Uterus (tissue), 4 donors: Measurements from ENCODE around the gene TTC9B. TPM values are rescaled to one million over a fixed set of nuclear protein-coding genes. Genes with fewer than 3 reads are reported as not detected.

Experiments used
- DNase-seq, 2 donors: peaks; one replicate each; pipeline ENCODE4 v3.0.0-alpha.2; 2019 to 2020
- H3K27ac ChIP-seq, 2 donors: fragments of 200-600 bp; sonication (generic); 1 replicate in 1 of 2; 2 replicates in 1 of 2; pipeline ENCODE4 v1.5.1; 2016 to 2018
- H3K27me3 ChIP-seq, 2 donors: fragments of 200-600 bp; sonication (generic); one replicate each; pipeline ENCODE4 v1.5.1; 2018 to 2019; ENCODE audit warnings: control low read depth in 1 of 2
- H3K36me3 ChIP-seq, 2 donors: fragments of 200-600 bp; sonication (generic); one replicate each; pipeline ENCODE4 v1.5.1; 2019; ENCODE audit warnings: control low read depth in 1 of 2
- H3K4me1 ChIP-seq, 2 donors: fragments of 200-600 bp; sonication (generic); one replicate each; pipeline ENCODE4 v1.5.1; 2018 to 2019; ENCODE audit warnings: control low read depth in 1 of 2
- H3K4me3 ChIP-seq, 2 donors: fragments of 200-600 bp; sonication (generic); 1 replicate in 1 of 2; 2 replicates in 1 of 2; pipeline ENCODE4 v1.5.1; 2018 to 2019; ENCODE audit warnings: mild to moderate bottlenecking in 1 of 2
- H3K9me3 ChIP-seq, 2 donors: fragments of 200-600 bp; sonication (generic); one replicate each; pipeline ENCODE4 v1.5.1; 2019; ENCODE audit warnings: control low read depth in 1 of 2
- POLR2A ChIP-seq, 2 donors: fragments of 450-650 bp; IDR thresholded peaks; one replicate each; pipeline ENCODE4 v1.6.1; 2016; ENCODE audit warnings: antibody characterized with exemption in 2 of 2, mild to moderate bottlenecking in 1 of 2, moderate library complexity in 1 of 2
- intact Hi-C: fragments of 100-400 bp; cut with DNase I; formaldehyde crosslinking; loops from one replicate; pipeline ENCODE4 v1.15.1; 2023; ENCODE audit warnings: low total_unique reads
- total RNA-seq, 4 donors: library from RNA; depleted of rRNA in 3 of 4; stranded (reverse); fragments of >200 nt in 3 of 4; gene quantifications; one replicate each; pipeline versions ENCODE4 v1.1.0 to v1.2.4, GENCODE V29; 2014 to 2023
- TF ChIP-seq, protein P1 (sequence below), 4 experiments: fragments of 200-600 bp in 2 of 4; fragments of 450-650 bp in 2 of 4; sonication (generic) in 2 of 4; IDR thresholded peaks; one replicate each; pipeline ENCODE4 v1.5.1; 2016 to 2019; ENCODE audit warnings: antibody characterized with exemption in 4 of 4, mild to moderate bottlenecking in 2 of 4, moderate library complexity in 1 of 4
- donor health status: DM: yes; HTN: yes; CAD: no.

TTC9B gene
- total RNA-seq, 4 donors from 2014 or later, result not detected

DNA sequence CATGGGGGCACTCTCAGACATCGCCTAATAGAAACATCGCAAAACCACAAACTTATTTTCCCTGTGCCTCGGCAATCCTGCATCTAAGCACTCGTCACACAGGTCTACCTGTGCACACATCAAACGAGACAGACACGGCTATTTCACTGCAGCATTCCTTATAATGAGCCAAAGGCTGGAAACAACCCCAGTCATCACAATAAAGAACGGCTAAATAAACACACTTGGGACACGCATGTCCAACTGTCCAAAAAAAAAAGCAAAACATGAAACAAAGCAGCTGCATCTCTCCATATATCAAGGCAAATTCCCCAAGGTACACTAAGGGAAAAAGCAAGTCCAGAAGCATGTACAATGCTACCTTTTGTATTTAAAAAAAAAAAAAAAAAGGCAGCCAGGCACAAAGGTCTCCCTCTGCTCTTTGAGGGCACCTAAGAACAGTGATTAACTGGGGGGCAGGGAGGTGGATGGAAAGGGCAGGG, 35.5 kb upstream of the TTC9B start:
- Histone ChIP-seq H3K36me3 (no peaks in the 10 kb centered on the region), H3K4me1 (no peaks in the 10 kb centered on the region), H3K4me3 (no peak overlapping the region), H3K9me3 (no peaks in the 10 kb centered on the region), H3K27ac (no peak overlapping the region), H3K27me3 (no peaks in the 10 kb centered on the region)
- intact Hi-C loops, result no loop called here
- no peak for DNase-seq
- TF ChIP-seq POLR2A (IDR thresholded peaks at IDR 0.05), result no peak
- TF ChIP-seq, protein P1, sequence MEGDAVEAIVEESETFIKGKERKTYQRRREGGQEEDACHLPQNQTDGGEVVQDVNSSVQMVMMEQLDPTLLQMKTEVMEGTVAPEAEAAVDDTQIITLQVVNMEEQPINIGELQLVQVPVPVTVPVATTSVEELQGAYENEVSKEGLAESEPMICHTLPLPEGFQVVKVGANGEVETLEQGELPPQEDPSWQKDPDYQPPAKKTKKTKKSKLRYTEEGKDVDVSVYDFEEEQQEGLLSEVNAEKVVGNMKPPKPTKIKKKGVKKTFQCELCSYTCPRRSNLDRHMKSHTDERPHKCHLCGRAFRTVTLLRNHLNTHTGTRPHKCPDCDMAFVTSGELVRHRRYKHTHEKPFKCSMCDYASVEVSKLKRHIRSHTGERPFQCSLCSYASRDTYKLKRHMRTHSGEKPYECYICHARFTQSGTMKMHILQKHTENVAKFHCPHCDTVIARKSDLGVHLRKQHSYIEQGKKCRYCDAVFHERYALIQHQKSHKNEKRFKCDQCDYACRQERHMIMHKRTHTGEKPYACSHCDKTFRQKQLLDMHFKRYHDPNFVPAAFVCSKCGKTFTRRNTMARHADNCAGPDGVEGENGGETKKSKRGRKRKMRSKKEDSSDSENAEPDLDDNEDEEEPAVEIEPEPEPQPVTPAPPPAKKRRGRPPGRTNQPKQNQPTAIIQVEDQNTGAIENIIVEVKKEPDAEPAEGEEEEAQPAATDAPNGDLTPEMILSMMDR (IDR thresholded peaks at IDR 0.05), result no peak

DNA sequence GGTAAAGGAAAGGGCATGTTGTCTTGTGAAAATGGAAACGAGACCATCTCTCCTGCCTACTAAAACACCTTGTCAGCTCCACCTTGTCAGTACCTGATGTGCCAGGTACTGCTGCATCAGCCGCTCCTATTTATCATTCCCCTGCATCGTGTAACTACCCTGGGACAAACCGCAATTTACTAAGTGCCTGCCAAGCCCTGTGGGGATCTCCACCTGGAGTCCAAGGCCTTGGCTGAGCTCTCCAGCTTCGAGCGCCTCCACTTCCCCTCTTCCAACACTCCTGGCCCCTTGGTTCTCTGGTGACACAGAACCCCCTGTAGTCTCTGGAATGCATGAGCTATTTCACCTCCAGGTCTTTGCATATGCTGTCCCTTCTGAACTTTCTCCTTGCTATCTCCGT, 34.2 kb upstream of the TTC9B start:
- Histone ChIP-seq H3K27ac (no peak overlapping the region), H3K4me3 (no peak overlapping the region), H3K27me3 (no peaks in the 10 kb centered on the region), H3K9me3 (no peaks in the 10 kb centered on the region), H3K36me3 (no peaks in the 10 kb centered on the region), H3K4me1 (no peaks in the 10 kb centered on the region)
- intact Hi-C loops, result no loop called here
- no peak for DNase-seq
- TF ChIP-seq POLR2A (IDR thresholded peaks at IDR 0.05), result no peak
- TF ChIP-seq, protein P1 (IDR thresholded peaks at IDR 0.05), result no peak

DNA sequence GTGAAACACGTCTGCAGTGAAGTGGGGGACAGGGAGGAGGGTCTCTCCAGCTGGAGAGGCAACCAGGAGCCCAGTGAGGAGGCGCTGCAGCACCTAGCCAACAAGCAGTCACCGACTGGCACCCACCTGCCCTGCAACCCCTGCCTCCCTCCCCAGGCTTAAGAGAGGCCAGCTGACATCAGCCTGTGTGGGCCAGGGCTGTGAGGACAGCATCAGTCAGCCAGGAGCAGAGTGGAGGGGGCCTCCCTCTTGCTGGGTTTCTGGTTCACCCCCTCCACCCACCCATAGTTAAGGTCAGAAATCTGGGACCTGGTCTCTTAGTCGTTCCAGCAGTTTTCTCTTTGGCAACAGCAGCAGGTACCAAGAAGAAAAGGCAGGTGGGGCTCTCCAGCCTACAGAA, 33.8 kb upstream of the TTC9B start:
- H3K4me3 ChIP-seq, result no peak overlapping the region
- H3K27me3 ChIP-seq, result no peaks in the 10 kb centered on the region
- no peak for DNase-seq
- TF ChIP-seq POLR2A (IDR thresholded peaks at IDR 0.05), result no peak
- TF ChIP-seq, protein P1 (IDR thresholded peaks at IDR 0.05), result no peak
- no peaks in the 10 kb centered on the region for H3K4me1 ChIP-seq
- H3K36me3 ChIP-seq, result no peaks in the 10 kb centered on the region
- no peaks in the 10 kb centered on the region for H3K9me3 ChIP-seq
- intact Hi-C loops, result no loop called here
- H3K27ac ChIP-seq, result no peak overlapping the region

DNA sequence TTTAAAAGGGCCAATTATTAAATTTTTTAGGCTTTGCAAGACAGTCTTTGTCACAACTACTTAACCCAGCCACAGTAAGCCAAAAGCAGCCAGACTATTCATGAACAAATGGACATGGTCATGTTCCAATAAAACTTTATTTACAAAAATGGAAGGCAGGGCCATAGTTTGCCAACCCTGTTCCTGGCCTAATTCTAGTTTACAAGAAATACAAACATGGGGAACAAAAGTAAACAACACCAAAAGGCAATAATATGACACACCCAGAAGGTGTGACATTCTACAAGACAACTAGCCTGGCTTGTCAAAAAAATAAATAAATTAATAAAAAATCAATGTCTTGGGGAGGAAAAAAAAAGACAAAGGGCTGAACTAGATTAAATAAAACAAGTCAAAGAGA, 33.1 kb upstream of the TTC9B start:
- no peak overlapping the region for H3K27ac ChIP-seq
- no peaks in the 10 kb centered on the region for H3K9me3 ChIP-seq
- DNase-seq, result no peak
- no peak for TF ChIP-seq POLR2A (IDR thresholded peaks at IDR 0.05)
- TF ChIP-seq, protein P1 (IDR thresholded peaks at IDR 0.05), result no peak
- H3K4me1 ChIP-seq, result no peaks in the 10 kb centered on the region
- no peaks in the 10 kb centered on the region for H3K36me3 ChIP-seq
- H3K4me3 ChIP-seq, result no peak overlapping the region
- intact Hi-C loops, result no loop called here
- no peaks in the 10 kb centered on the region for H3K27me3 ChIP-seq

DNA sequence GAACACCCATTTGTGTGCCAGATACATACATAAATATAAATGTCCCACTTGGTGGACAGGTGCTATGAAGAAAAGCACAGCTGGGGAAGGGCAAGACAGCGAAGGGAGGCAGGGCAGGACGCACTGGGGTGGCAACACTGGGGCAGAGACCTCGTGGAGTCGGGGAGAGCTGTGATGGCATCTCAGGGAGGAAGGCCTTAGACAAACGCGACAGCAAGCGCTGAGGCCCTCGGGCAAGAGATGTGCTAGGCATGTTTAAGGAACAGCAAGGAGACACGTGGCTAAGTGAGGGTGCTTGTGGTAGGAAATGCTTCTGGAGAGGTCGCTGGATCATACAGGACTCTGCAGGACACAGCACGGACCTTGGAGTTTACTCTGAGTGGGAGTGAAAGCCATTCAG, 31.6 kb upstream of the TTC9B start:
- Histone ChIP-seq H3K27ac (no peak overlapping the region), H3K9me3 (no peaks in the 10 kb centered on the region), H3K4me1 (no peaks in the 10 kb centered on the region), H3K36me3 (no peaks in the 10 kb centered on the region), H3K27me3 (no peaks in the 10 kb centered on the region), H3K4me3 (no peak overlapping the region)
- no peak for DNase-seq
- no peak for TF ChIP-seq POLR2A (IDR thresholded peaks at IDR 0.05)
- TF ChIP-seq, protein P1 (IDR thresholded peaks at IDR 0.05), result no peak
- intact Hi-C loops, result no loop called here
